NCI-H2029 treated with DMSO at 0.1 percent for 48 hours (cell line): Measurements from ENCODE around the gene ADAM19.

Experiments used
- DNase-seq: peaks from one replicate; lab custom pipeline; 2025; lab: John Stamatoyannopoulos, UW

Gene ADAM19

GRCh38 chr5:157561110-157561509 lies 14.5 kb downstream of the ADAM19 start:
- no peak for DNase-seq

- DNase-seq = no peak
Measured at GRCh38 chr5:157559301-157559700, 16.3 kb downstream of the ADAM19 start.

- DNase-seq = no peak
Measured at GRCh38 chr5:157558681-157559080, 16.9 kb downstream of the ADAM19 start.

- no peak for DNase-seq
Measured at GRCh38 chr5:157558041-157558595, 17.5 kb downstream of the ADAM19 start.

- DNase-seq = no peak
Measured at GRCh38 chr5:157556615-157557418, 18.8 kb downstream of the ADAM19 start.

- DNase-seq = no peak
Measured at GRCh38 chr5:157555037-157555640, 20.4 kb downstream of the ADAM19 start.

GRCh38 chr5:157554179-157555036 lies 21.2 kb downstream of the ADAM19 start:
- DNase-seq = no peak

- DNase-seq = no peak
Measured at GRCh38 chr5:157552650-157553049, 22.9 kb downstream of the ADAM19 start.

- DNase-seq = no peak
Measured at GRCh38 chr5:157550663-157551062, 24.9 kb downstream of the ADAM19 start.

GRCh38 chr5:157549954-157550549 lies 25.5 kb downstream of the ADAM19 start:
- DNase-seq = no peak

GRCh38 chr5:157549283-157549629 lies 26.3 kb downstream of the ADAM19 start:
- no peak for DNase-seq

- DNase-seq = no peak
Measured at GRCh38 chr5:157548513-157549282, 26.9 kb downstream of the ADAM19 start.

- no peak for DNase-seq
Measured at GRCh38 chr5:157547941-157548512, 27.5 kb downstream of the ADAM19 start.

GRCh38 chr5:157546456-157547100 lies 29.0 kb downstream of the ADAM19 start:
- no peak for DNase-seq

- DNase-seq = no peak
Measured at GRCh38 chr5:157545610-157546310, 29.8 kb downstream of the ADAM19 start.

GRCh38 chr5:157544623-157544989 lies 31.0 kb downstream of the ADAM19 start:
- DNase-seq = no peak

- DNase-seq = no peak
Measured at GRCh38 chr5:157543825-157544622, 31.6 kb downstream of the ADAM19 start.

- DNase-seq = no peak
Measured at GRCh38 chr5:157542282-157543000, 33.1 kb downstream of the ADAM19 start.
